Fibroblast of mammary gland (primary cell): Measurements from ENCODE around the gene UPF1.

ENCODE experiments used
- DNase-seq: peaks from one replicate; pipeline ENCODE4 v3.0.0-alpha.2; 2010; ENCODE audit warnings: low read depth
- H3K4me3 ChIP-seq: 2 replicates; pipeline ENCODE4 v1.5.1; 2011; ENCODE audit warnings: low read depth, mild to moderate bottlenecking, low read length, moderate library complexity; ENCODE audit not compliant: control insufficient read depth
- CTCF ChIP-seq: conservative IDR thresholded peaks from 2 replicates; pipeline ENCODE4 v1.5.1; 2011; ENCODE audit warnings: low read depth, low read length, inconsistent platforms; ENCODE audit not compliant: control insufficient read depth, insufficient read depth

UPF1 gene

GRCh38 chr19:18903156-18904037 is 71.6 kb downstream of the UPF1 start:
- TF ChIP-seq CTCF: no peak
- no peak overlapping the region for H3K4me3 ChIP-seq
- no peak for DNase-seq

GRCh38 chr19:18904334-18905057 is 72.7 kb downstream of the UPF1 start:
- no peak for DNase-seq

GRCh38 chr19:18905058-18905456 is 73.3 kb downstream of the UPF1 start:
- no peak for DNase-seq
- no peak for TF ChIP-seq CTCF

More at GRCh38 chr19:18904334-18905057, 72.7 kb downstream of the UPF1 start:
- no peak for TF ChIP-seq CTCF
- H3K4me3 ChIP-seq: no peak overlapping the region

GRCh38 chr19:18905513-18906236 is 73.9 kb downstream of the UPF1 start:
- no peak for TF ChIP-seq CTCF
- no peak for DNase-seq
- H3K4me3 ChIP-seq: no peak overlapping the region

More at GRCh38 chr19:18905058-18905456, 73.3 kb downstream of the UPF1 start:
- no peak overlapping the region for H3K4me3 ChIP-seq

- H3K4me3 ChIP-seq: no peak overlapping the region
- no peak for TF ChIP-seq CTCF
- no peak for DNase-seq
Measured at GRCh38 chr19:18906605-18907519, 75.1 kb downstream of the UPF1 start.
